Hepatocyte (in vitro differentiated cells): Measurements from ENCODE around the gene MFSD6.

Experiments used
- CTCF ChIP-seq: fragments of 200-600 bp; sonication (generic); IDR thresholded peaks from 2 replicates; pipeline ENCODE4 v1.5.1; 2016; ENCODE audit warnings: antibody characterized with exemption, mild to moderate bottlenecking; ENCODE audit not compliant: poor library complexity
- EZH2 ChIP-seq: fragments of 200-600 bp; sonication (generic); IDR thresholded peaks from 2 replicates; pipeline ENCODE4 v1.6.1; 2016; ENCODE audit warnings: antibody characterized with exemption, mild to moderate bottlenecking, borderline replicate concordance

GRCh38 chr2:190482451-190482850 is 74.3 kb downstream of the MFSD6 start:
- TF ChIP-seq CTCF: no peak
- no peak for TF ChIP-seq EZH2
